NCI-H1694 (cell line): ENCODE measurements around the gene ADAMTSL2.

ENCODE experiments used
- DNase-seq: peaks from one replicate; lab custom pipeline; 2025; lab: John Stamatoyannopoulos, UW

ADAMTSL2 gene

DNA sequence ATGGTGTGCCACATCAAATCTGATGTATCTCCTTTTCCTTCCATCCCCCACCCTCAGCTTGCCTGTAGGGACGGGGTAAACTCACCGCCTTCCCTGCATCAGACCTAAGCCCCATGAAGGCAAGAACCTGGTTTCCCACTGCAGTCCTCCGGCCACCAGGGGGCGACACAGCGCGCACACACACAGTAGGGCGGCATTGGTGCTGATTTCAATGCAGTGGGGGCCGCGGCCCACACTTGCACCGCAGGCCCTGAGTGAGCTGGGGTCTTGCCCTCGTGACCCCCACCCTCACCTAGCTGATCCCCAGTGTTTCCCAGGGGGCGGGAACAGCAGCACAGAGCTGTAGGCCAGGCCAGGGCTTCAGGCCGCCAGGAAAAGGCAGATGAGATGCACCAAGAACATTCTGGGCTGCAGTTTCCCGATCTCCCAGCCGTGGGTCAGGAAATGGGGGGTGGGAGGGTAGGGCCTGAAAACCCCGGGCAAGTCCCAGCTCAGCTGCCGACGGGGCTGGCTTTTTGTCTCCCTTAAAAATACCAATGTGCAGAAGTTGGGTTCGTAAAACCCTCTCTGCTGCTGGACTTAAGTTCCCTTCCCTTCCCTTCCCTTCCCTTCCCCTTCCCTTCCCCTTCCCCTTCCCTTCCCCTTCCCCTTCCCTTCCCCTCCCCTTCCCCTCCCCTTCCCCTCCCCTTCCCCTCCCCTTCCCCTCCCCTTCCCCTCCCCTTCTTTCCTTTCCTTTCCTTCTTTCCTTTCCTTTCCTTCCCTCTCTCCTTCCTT, 55.1 kb downstream of the ADAMTSL2 start:
- no peak for DNase-seq

DNA sequence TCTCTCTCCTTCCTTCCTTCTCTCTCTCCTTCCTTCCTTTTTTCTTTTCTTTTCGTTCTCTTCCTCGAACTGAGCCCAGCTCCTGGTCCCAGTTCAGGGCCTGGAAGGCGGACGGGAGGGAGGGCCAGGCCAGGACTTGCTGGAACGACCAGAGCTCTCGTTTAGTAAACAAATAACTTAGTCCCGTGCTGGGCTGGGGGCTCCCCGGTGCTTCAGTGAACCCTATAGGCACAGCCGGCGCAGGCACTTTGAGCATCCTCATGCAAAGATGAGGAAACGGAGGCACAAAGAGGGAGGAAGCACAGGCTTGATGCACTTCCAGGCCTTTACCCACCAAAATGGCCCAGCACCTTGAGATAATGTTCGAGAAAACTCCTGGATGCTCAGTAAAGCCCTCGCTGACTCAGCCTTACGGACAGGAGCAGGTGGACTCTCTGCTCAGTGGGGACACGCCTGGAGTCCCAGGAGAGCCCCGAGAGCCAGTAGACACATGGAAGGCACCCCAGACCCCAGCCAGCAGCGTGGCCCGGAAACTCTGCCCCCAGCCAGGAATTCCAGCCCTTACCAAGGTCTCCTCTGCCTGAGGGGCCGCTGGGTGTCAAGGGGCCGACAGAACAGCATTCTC, 55.8 kb downstream of the ADAMTSL2 start:
- DNase-seq = no peak

DNA sequence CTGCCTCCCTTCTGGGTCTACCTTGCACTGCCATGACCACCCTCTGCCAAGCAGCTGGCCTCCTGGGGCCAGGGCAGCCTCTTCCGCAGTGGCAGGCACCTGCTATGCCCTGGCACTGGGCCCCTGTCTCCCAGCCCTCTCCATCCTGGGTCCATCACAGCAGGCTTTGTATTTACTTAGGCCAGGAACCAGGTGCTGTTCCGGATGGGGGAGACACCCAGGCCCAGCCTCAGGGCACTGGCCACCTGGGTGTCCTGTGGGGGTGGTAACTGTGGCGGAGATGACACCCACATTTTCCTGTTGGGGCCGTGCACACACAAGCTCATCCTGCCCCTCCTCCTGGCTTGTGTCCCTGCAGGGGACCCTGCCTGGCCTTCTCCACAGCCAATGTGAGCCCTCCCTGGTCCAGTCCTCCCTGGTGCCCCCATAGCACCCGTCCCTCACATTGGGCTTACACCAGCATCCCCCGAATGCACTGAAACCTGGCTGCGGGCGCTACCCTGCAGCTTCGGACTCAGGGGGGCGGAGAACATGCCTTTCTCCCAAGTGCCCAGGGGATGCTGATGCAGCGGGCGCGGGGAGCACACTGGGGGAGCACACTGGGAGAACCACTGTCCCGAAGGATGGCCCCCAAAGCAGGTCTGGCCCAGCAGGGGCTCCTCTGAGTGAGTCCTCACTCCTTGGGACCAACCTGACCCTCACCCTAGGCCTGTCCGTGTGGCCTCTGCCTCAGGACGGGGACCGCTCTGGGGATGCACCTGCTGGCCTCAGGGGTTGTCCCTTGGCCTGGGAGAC, 56.8 kb downstream of the ADAMTSL2 start:
- DNase-seq = no peak

DNA sequence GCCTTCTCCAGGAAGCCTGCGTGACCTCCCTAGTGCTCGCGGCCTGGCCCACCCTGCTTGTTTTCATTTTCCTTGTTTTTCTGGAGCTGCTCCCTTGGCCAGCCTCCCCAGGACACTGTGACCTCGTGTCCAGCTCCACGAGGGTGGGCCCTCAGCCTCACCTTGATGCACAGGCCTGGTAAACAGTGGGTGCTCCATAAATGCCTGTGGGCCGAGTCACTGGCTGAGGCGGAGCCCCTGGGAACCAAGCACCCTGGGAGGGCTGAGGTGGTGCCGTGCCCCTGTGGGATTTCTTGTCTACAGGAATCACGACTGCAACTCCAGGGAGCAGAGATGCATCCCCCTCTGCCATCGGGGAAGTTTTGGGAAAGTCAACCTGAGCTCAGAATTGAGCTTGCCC, 57.5 kb downstream of the ADAMTSL2 start:
- DNase-seq = no peak

DNA sequence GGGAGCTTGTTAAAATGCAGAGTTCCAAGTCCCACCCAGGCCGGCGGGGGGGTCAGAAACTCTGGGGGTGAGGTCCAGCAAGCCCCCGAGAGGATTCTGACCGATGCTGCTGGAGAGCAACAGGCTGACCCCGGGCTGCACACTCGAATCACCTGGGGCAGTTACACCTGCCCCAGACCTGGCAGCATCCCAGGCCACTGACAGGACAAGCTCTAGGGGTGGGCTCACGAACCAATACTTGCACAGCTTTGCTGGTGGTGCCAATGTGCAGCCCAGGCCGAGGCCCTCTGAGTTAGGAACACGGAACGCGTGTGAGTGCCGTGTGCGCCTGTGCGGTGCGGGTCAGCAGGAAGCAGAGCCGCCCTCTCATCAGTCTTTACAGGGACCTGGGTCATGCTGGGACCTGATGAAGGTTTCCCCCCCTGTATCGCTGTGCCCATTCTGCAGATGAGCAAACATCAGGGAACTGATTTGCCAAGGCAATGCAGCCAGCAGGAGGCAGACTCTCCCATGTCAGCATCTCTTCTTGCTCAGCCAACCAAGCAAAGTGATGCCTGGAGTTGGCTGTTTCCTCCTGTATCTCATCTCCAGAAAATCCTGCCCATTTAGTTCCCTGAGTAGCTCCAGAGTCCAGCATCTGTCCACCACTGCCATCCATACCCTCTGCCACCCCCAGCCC, 58.4 kb downstream of the ADAMTSL2 start:
- DNase-seq = no peak

DNA sequence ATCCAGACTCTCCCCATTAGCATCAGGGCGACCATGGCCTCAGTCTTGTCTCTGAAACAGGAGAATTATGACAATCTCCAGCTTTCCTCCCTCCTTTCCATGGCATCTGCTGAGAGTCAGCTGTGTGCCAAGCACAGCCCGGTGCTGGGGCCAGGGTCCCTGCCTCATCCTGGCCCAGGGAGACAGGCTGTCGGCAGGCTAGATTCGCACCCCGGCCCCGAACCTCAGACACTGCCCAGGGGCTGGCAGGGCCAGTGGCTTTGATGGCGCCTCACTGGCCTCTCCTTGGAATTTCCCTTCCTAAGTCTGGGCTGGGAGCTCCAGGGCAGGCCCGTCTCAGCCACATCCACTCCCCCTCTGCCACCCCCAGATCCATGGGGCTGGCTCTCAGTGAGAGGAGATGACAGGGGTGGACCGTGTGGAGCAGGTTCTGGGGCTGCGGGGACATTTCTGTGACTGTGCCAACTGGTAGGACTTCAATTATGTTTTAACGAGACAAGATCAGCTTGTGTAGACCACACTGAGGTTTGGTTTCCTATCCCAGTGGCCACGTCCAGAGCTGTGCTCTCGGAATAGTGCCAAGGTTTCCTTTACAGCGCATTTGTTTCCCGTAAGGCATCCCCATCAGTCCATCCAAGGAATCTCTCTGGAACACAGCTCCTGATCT, 59.2 kb downstream of the ADAMTSL2 start:
- no peak for DNase-seq

DNA sequence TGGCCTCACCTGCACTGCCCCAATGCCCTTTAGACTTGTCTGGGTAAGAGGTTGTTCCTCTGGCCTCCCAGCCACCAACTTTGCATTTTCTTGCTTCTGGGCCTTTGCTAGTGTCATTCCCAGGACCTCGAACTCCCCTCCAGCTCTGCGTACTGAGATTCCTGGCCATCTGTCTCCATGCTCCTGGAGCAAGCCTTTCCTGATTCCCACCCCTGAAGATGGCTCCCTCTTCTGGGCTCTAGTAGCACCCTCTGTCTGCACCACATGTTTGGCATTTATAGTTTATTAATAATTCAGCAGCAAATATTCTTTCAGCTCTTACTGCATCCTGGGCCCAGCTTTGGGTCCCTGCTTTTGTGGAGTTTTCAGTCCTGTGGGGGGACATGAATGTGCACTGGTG, 59.8 kb downstream of the ADAMTSL2 start:
- DNase-seq = no peak

DNA sequence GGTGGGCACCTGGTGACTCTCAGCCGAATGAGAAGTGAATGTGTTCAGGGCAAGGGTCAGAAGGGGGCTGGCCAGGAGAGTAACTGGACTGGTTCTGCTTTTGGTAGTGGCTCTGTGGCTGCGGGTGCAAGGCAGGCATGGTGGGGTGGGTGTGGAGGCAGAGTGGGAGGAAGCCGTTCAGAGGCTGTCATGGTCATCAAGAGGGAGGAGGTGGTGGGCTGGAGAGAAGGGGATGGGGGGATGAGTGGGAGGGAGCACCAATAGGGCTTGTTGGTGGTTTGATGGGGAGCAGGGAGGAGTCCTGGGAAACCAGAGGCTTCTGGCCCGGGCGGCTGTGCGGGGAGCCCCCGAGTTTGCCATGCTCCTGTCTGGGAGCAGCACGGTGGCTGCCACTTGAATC, 61.4 kb downstream of the ADAMTSL2 start:
- DNase-seq = no peak

DNA sequence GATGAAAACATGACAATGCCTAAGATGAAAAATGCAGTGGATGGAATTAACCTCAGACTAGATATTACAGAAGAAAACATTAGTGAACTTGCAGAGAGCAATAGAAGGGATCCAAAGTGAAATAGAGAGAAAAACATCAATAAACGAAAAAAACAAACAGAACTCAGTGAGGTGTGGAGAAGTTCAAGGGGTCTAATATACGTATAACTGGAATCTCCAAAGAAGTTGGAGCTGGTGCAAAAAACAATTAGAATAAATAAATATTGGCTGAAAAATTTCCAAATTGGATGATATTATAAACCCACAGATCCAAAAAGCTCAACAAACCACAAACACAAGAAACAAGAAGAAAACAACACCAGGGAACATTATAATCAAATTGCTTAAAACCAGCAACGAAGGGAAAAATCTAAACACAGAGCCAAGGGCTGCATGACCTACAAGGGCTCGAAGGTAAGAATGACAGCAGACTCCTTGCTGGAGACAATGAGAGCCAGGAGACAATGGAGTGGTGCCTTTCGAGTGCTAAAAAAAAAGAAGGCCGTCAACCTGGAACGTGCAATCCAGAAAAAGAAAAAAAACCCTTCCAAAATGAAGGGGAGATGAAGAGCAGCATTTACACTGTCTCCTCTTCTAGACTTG, 62.9 kb downstream of the ADAMTSL2 start:
- DNase-seq = no peak

DNA sequence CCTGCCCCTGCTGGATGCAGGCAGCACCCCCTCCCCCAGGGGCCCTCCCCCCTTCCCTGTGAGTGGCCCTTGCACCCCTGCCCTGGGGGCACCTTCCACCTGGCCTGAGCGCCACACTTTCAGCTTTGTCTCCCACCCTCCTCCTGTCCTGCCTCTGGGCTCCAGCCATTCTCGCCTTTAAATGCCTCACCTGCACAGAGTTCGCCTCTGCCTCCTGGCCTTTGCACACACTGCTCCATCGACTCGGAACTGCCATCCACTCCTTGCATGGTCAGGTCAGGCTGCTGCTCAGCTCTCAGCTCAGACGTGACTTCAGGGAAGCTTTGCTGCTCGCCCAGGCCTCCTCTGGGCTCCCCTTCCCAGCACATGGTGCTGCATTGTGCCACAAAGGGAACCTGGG, 64.5 kb downstream of the ADAMTSL2 start:
- no peak for DNase-seq

DNA sequence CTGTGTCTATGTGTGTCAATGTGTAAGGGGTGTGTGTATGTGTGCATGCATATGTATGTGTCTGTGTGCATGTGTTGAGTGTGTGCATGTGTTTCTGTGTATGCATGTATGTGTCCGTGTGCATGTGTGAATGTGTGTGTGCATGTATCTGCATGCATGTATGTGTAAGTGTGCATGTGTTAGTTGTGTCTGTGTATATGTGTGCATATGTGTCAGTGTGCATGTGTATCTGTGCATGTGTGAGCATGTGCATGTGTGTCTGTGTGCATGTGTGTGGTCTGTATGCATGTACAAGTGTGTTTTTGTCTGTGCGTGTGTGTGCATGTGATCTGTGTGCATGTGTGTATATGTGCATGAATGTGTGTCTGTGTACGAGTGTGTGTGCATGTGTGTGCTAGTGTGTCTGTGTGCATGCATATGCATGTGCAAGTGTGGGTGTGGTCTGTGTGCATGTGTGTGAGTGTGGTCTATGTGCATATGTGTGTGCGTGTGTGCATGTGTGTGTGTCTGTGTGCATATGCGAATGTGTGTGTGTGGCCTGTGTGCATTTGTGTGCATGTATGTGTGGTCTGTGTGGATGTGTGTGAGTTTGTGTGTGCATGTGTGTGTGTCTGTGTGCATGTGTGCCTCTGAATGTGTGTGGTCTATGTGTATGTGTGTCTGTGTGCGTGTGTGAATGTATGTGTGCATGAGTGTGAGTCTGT, 65.1 kb downstream of the ADAMTSL2 start:
- no peak for DNase-seq

DNA sequence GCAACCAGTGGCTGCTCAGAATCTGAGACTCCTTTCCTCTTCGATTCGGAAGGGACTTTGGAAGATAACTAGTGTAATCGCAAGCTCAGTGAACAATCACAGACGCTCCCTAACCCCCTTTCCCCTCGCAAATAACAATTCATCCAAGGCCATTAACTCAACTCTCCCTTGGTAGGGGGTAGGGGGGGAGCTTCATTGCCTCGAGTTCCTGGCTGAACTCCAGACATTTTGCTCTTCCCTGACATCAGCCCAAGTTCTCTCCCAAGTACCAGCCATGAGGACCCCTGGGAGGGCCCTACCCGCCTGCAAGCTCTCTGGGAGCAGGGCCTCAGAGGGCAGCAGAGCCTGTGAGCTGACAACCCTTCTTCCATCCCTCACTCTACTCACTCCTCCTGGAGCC, 66.2 kb downstream of the ADAMTSL2 start:
- DNase-seq = no peak

DNA sequence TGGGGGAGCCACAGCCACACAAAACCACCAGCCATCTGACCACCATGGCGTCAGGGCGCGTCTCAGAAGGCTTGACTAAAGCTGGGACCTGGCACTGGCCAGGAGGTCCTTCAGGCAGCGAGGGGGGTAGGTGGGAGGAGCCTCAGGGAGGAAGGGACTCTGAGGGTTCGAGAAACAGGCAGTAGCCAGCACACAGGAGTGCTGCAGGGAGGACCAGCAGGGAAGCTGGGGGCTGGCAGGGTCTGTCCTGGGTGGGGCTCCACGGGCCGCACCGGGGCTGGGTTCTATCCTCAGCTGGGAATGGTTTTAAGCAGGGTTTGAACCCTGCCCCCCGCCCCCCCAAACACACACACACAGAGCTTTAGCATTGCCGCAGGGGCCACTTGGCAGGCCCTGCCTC, 67.2 kb downstream of the ADAMTSL2 start:
- no peak for DNase-seq

DNA sequence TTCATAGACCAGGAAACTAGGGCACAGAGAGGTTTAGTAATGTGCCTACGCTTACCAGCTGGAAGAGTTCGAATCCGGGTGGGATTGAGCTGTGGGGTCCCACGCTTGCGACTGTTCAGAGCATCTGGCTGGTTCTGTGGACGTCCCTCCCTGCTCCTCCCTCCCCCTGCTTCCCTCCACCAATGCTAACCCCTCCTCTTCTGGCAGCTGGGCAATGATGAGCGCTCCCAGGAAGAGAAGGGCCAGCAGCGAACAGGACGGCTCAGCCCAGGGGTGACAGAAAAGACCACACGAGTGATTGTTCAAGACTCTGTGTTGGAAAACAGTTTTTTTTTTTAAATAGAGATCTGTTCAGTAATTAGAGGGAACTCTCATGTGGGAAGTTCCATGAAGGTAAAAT, 67.8 kb downstream of the ADAMTSL2 start:
- DNase-seq = no peak

DNA sequence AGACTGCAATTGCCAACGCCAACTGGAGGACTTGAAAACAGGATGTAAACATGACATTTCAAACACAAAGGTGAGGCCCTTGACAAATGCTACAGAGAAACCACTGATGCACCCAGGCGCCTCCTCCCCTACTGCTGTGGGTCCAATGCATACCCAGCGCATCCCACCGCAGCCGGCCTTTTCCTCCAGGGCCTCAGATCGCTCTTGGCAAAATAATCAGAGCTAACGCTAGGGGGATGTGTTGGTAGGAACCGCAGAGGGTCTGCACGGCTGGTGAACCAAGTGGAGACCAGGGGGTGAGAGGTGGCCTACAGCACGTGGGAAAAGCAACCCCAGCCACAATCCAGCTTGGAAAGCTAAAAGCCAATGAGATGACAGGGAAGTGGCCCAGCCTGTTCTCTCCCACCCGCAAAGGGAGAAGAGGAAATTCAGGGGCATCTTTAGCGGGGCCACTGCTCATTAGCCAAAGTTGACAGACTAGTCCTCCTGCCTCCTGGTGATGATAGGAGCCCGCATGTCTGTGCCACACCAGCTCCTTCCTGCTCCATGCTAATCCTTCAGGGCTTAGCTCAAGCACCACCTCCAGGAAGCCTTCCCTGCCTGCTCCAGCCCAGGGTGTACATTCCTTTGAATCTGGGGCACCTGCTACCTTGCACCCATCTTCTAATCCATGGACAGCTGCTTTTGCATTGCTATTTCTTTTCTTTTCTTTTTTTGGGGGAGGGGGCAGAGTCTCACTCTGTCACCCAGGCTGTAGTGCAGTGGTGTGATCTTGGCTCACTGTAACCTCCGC, 68.8 kb downstream of the ADAMTSL2 start:
- DNase-seq = no peak

DNA sequence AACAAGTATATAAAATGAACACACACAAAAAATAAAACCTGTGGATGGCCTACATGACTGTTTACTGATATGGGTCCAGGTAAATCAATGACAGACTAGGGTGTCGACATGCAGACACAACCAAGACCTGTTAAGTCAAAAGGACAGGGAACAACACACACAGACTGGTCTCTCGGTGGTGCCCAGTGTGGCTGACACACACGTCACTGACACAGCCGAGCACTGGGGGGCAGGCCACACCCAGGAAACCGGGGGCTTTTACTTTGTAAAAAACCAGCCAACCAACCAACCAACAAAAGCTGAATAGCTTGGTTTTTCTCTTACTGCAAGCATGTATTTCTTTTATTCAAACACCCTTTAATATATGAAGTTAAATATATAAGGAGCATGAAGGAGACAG, 69.7 kb downstream of the ADAMTSL2 start:
- DNase-seq = no peak

DNA sequence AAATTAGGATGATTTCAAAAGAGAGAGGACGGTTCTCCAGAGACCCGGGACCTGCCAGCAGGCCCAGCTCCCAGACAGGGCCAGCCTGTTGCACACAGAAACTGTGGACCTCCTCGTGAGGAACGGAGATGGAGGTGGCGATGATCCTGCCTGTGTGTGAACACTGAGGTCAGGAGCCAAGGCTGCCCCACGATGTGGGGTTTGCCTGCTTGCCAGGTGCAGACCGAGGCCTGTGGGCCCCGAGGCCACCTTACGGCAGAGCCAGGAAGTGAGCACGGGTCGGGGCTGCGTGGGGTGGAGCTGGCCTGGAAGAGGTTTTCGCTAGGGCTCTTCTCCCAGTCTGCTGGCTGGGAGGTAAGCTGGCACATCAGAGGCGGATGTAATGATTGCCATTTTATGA, 70.4 kb downstream of the ADAMTSL2 start:
- no peak for DNase-seq

DNA sequence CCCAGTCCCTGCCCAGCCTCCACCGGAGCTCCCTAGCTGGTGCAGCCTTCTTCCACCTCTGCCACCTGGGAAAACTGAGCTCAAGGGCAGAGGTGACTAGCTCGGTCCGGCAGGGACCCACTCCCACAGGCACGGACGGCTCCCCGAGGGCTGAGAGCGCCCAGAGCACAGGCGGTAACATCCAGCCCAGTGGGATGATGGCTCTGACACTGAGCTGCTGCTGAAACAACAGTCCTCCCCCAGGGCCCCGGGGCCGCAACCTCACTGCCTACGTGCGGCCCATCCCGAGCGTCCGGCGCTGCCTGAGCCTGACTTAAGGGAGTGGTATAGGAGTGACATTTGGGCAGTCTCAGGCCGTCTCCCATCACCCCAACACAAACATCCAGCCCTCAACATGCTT, 70.9 kb downstream of the ADAMTSL2 start:
- no peak for DNase-seq

DNA sequence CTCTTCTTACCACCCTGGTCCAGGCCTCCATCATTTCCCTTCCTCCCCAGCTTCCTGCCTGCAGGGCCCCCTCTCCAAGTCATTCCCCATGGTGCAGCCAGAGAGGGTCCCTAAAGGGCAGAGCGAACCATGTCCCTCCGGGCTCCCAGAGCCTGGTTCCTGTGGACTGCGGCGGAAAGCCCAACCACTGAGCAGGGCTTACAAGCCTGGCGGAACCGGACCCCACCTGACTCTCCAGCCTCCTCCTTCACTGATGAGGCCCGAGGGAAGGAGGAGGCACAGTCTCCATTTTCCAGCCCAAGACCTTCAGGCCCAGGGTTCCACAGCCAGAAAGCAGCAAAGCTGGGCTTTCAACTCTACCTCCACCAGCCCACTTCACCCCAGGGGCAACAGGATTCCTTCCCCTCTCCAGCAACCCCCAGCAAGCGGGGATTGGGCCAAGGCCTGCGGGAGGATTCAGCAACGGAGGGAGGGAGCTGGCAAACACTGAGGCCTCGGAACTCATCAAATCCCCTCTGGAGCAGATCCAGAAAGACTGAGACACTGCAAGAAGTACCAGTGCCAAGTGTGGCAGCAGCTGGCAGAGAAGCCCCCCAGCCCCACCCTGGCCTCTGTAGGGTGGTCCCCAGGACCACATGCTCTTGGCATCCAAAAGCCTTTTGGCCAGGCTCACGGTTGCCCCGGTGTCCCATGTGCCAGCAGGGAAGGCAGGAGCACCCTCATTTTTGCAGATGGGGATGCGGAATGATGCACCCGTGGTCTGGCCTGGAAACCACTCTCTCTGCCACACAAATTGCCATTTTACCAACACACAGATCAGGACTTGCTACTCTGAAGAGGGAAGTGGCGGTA, 71.6 kb downstream of the ADAMTSL2 start:
- DNase-seq = no peak
